SKM-1 treated with dmso at 0.1 percent for 144 hours (cell line): ENCODE data around the gene TIMM10.

ENCODE experiments used
- DNase-seq: peaks from one replicate; lab custom pipeline; 2025; ENCODE audit not compliant: unreplicated experiment; lab: John Stamatoyannopoulos, UW

The TIMM10 gene

DNA sequence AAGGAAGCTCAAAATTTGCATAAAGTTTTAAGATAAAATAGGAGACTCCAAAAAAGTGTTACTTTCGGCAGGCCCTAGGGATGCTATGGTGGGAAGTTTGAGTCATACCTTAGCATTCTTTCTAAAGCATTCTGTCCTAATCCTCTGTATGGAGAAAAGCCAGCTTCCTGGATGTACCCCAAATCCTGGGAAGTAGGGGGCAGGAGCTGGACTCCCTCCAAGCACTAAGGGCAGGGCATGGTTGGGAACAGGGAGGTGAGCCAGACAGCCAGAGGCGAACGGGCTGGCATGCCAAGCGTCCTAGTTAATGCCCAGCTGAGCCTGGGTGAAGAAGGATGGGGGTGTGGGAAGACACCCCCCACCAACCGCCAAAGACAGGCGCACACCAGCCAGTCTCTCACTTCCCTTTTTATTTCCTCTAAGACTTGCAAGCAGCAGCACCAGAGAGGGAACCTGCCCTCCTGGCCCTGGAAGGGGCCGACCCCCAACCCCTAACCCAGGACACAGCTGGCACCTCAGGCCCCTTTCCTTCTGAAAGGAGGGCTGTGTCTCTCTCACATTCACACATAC, 46.3 kb downstream of the TIMM10 start:
- DNase-seq, result peak; percentile 88

GRCh38 chr11:57483562-57483918, 47.0 kb downstream of the TIMM10 start:
- DNase-seq, result no peak

DNA sequence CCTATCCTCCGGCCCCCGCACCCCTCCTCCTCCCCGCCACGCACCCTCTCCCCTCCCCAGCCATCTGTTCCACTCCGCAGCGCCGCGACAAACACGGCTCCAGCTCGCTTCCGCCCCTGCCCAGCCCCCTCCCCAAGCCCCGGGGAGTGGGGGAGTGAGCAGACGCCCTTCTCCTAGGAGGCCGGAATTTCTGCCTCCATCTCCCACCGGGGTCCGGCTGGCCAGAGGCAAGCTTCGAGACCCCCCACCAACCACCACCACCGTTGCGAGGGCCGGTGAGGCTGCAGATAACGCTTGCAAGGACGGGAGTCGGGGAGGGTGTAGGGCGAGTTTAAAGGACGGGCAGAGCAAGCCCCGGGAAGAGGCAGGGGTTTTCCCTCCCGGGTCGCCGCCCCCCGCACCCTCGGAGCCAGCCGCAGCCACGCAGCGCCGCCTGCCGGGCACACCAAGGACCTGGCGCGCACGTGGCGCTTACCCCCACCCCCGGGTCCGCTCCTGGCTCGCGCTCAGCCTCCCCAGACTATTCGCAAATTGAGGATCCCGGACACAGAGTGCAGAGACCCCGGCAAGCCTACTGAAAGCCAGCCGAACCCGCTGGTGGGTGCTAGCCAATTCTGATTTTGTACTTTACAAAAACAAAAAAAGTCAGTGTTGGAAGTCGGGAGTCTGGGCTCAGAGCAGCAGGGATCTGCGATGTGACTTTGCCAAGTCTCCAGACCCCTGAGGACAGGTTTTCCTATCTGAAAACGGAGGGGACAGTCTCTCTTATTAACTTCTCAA, 47.6 kb downstream of the TIMM10 start:
- DNase-seq, result no peak

DNA sequence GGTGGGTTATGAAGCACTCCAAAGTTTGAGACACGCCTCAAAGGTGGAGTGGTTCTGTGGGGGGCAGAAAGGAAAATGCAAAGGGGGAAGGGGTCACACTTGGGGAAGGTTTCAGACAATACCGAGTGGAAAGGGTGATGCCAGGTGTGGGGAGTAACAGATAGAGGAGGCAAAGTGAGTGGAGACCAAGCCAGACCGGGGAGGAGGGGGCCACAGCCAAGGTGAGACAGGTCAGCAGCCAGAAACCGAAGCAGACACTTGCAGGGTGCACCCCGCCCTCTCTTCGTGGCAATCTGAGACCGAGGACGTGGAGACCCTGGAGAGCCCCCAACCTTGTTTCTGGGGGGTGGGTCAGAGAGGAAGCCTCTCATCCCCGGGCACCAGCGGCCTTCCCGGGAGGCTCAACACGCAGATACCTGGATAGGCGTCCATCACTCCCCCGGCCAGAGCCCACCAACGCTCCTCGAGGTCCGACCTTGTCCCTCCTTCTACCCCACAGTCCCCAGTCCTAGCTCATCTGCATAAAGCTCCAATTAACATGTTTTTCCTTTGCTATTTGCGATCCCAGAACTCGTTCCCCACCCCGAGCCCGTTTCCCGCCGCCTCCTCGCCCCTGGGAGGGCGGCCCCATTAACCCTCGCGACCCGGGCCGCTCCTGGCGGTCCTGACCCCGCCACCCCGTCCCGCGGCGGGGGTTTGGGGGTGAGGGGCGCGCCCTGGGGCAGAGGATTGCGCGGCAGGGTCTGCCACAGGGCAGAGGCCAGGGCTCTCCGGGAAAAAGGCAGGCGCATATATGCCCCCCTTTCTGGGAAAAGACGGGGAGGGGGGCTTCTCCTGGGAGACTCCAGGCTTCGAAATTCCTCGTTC, 48.4 kb downstream of the TIMM10 start:
- no peak for DNase-seq

DNA sequence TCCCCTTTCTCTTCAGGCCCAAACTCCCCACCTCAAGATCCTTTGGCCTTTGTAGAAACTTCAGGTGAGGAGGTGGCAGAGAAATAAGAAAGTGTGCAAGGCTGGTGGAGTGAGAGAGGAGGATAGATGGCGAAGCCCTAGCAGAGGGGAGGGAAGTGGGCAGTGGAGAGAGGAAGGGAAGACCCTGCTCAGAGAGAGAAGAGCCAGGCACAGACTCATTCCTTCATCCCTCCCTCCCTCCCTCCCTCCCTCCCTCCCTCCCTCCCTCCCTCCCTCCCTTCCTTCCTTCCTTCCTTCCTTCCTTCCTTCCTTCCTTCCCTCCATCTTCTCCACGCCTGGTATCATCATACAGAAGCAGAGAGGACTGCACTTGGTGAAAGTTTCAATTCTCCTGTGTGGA, 49.2 kb downstream of the TIMM10 start:
- no peak for DNase-seq

- DNase-seq, result peak; percentile 31
Measured at GRCh38 chr11:57480409-57481137, 50.0 kb downstream of the TIMM10 start.

GRCh38 chr11:57479911-57480310, 50.6 kb downstream of the TIMM10 start:
- DNase-seq, result no peak

DNA sequence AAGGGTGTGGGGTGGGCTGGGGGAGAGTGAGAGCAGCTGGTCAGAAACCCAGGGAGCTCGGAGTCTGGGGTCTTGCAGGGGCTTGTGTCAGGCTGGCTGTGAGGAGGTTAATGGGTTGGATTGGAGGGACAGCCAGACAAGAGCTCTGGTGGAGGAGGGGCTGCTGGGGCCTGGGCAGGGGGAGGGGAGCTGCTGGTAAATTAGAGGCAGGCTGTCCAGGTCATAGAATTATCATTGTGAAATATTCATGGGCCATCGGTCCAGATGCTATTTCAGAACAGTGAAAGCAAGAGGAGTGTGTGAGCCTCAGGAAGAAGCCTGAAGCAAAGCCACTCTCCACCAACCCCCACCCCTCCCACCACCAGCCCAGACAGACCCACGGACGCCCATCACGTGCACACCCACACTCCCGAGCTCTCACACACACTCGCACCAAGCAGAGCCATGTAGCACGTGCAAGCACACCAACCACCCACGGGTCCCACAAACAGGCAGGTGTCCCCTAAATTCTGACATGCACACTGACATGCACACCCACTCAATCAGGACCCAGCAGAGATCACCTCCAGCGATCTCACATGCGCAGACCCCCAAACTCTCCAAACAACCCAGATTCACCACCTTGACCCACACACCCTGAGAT, 51.4 kb downstream of the TIMM10 start:
- DNase-seq, result no peak
